NCI-H1930 (cell line): Measurements from ENCODE around the gene MROH2B.
"Not testable (repeated sequence)": the region's sequence is repeated elsewhere in the genome, so short reads cannot be mapped to it uniquely, and the experiment has no call there.

Experiments used
- DNase-seq, 2 experiments: peaks; one replicate each; lab custom pipeline; 2025; lab: John Stamatoyannopoulos, UW

Gene MROH2B

GRCh38 chr5:41022600-41022999 lies 48.5 kb downstream of the MROH2B start:
- not testable (repeated sequence) for DNase-seq

- DNase-seq: no peak
These were observed 58.8 kb downstream of the MROH2B start for GRCh38 chr5:41012318-41012717.

GRCh38 chr5:41010572-41010971 lies 60.6 kb downstream of the MROH2B start:
- no peak for DNase-seq

GRCh38 chr5:41009232-41009631 lies 61.9 kb downstream of the MROH2B start:
- DNase-seq: no peak

- DNase-seq: no peak
These were observed 66.2 kb downstream of the MROH2B start for GRCh38 chr5:41004931-41005330.

- no peak for DNase-seq
These were observed 67.3 kb downstream of the MROH2B start for GRCh38 chr5:41003670-41004376.

GRCh38 chr5:40999966-41000365 lies 71.2 kb downstream of the MROH2B start:
- DNase-seq: no peak

- no peak for DNase-seq
These were observed 72.0 kb downstream of the MROH2B start for GRCh38 chr5:40999142-40999541.

- DNase-seq: no peak
These were observed 75.1 kb downstream of the MROH2B start for GRCh38 chr5:40995801-40996586.

- DNase-seq: no peak
These were observed 79.1 kb downstream of the MROH2B start for GRCh38 chr5:40991981-40992559.

- DNase-seq: no peak
These were observed 79.8 kb downstream of the MROH2B start for GRCh38 chr5:40991168-40991980.

GRCh38 chr5:40988746-40989510 lies 82.2 kb downstream of the MROH2B start:
- DNase-seq: no peak

- DNase-seq: no peak
These were observed 83.8 kb downstream of the MROH2B start for GRCh38 chr5:40987349-40987748.

GRCh38 chr5:40986666-40987065 lies 84.5 kb downstream of the MROH2B start:
- DNase-seq: no peak

- DNase-seq: peak; percentile 20 to 30
These were observed 85.6 kb downstream of the MROH2B start for GRCh38 chr5:40985501-40985900.

GRCh38 chr5:40984884-40985283 lies 86.3 kb downstream of the MROH2B start:
- no peak for DNase-seq

- DNase-seq: no peak
These were observed 87.4 kb downstream of the MROH2B start for GRCh38 chr5:40983781-40984180.

- no peak for DNase-seq
These were observed 89.7 kb downstream of the MROH2B start for GRCh38 chr5:40981420-40981819.

GRCh38 chr5:40976836-40977235 lies 94.3 kb downstream of the MROH2B start:
- DNase-seq: no peak

GRCh38 chr5:40976041-40976440 lies 95.1 kb downstream of the MROH2B start:
- DNase-seq: peak in 1 of 2 experiments; percentile 22

- DNase-seq: no peak
These were observed 97.7 kb downstream of the MROH2B start for GRCh38 chr5:40973364-40974004.
